GM19372 (cell line): ENCODE data around the gene SF3B2.
A peak's percentile ranks its signal among the peaks of the same experiment; 100 is the strongest.
"Not testable (repeated sequence)": the region's sequence is repeated elsewhere in the genome, so short reads cannot be mapped to it uniquely, and the experiment has no call there.

ENCODE experiments used
- ATAC-seq: cut with Tn5 transposase; IDR thresholded peaks from one replicate; pipeline ENCODE4 v1.9.1; 2021; ENCODE audit warnings: mild to moderate bottlenecking, low read depth, moderate library complexity; ENCODE audit not compliant: unreplicated experiment

SF3B2 gene, protein sequence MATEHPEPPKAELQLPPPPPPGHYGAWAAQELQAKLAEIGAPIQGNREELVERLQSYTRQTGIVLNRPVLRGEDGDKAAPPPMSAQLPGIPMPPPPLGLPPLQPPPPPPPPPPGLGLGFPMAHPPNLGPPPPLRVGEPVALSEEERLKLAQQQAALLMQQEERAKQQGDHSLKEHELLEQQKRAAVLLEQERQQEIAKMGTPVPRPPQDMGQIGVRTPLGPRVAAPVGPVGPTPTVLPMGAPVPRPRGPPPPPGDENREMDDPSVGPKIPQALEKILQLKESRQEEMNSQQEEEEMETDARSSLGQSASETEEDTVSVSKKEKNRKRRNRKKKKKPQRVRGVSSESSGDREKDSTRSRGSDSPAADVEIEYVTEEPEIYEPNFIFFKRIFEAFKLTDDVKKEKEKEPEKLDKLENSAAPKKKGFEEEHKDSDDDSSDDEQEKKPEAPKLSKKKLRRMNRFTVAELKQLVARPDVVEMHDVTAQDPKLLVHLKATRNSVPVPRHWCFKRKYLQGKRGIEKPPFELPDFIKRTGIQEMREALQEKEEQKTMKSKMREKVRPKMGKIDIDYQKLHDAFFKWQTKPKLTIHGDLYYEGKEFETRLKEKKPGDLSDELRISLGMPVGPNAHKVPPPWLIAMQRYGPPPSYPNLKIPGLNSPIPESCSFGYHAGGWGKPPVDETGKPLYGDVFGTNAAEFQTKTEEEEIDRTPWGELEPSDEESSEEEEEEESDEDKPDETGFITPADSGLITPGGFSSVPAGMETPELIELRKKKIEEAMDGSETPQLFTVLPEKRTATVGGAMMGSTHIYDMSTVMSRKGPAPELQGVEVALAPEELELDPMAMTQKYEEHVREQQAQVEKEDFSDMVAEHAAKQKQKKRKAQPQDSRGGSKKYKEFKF

DNA sequence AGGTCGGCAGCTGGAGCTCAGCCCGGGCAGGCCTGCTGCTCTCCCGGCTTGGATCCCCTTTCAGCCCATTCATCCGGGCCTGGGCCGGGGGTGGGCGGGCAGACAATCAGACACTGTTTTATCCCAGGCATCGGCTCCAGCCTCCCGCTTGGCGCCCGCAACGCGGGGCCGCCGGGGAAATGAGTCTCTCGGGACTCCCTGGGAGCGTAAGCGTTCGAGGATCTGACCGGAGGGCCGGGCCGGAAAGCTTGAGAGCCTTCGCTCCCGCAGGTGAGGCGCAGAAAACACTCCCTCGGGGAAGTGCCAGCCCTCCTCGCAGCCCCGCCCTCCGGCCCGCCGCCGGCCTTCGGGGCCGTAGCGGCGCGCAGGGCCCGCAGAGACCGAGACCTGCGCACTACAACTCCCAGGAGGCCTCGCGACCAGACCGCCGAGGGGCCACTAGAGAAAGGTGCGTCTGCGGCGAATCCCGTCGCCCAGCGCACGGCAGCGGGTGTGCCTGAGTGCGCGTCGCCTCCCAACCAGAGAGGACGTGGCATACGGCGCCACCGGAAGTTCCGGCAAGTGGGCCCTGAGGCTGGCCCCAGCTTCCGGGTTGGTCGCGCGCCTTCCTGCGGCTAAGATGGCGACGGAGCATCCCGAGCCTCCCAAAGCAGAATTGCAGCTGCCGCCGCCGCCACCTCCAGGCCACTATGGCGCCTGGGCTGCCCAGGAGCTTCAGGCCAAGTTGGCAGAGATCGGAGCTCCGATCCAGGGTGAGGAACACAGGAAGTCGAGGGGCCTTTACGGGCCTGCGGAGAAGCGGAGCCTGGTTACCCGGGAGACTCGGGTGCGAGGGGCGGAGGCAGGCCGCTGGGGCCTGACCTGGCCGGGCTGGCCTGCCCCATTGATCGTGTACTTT, at the start of gene SF3B2:
Gene SF3B2, plus strand, starts transcription at position 599 of the 898 bp plus-strand sequence. Its CDS starts 21 bp downstream, at position 620.
- ATAC-seq: peak; percentile 99

DNA sequence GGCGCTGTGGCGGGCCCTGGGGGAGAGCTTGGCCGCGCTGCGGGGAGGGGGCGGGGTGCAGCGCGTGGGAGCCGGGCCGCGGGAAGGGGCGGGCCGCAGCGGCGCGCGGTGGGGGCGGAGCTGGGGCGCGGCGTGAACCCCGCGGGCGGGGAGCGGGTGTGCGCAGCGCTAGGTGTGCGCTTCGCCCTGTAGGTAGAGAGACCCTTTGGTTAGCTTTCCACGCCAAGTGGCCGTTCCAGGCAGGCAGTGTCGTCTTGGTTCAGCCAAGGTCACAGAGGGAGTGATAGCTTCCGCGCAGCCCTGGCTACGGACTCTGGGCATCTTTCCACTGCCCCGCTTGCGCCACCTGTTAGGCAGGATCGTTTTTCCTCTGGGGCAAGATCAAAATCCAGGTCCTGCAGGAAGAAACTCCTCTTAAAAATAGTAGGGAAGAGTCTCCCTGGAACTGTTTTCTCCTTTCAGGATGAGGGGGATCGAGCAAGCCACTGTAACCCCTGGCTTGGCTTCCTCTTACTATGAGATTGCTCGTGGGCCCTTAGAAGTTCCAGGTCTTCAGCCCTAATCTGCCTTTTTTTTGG, 49.4 kb upstream of the SF3B2 start:
- peak; percentile 61 for ATAC-seq

DNA sequence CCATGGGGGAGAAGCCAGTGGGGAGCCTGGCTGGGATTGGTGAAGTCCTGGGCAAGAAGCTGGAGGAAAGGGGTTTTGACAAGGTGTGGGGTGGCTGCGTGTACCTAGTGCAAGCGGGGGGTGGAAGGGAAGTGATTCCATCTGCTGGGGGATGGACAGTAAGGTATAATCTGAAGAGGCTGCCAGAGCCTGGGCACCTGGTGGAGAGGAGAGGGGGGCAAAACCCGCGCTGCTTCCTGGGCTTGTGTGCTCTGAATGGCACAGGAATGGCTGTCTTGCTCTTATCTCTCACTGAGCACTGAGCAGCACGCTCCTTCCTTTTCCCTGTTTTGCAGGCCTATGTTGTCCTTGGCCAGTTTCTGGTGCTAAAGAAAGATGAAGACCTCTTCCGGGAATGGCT, 48.9 kb upstream of the SF3B2 start:
- no peak for ATAC-seq

DNA sequence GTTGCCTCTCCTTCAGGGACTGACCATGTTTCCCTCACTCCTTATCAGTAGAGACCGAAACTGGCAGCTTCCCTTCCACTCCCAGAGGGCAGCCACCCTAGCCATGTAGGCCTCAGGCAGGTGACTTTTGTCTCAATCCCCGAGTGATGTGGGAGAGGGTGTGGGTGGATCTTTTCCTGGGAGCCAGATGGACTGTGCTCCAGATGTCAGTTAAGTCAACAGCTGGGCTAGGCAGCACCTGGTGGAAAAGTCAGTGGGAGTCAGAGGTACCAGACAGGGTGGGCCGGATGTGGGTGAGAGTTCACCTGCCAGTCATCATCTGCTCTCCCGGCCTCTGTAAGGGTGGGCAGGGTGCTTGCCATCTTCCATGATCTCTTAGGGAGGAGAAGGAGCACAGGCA, 48.0 kb upstream of the SF3B2 start:
- ATAC-seq: no peak

DNA sequence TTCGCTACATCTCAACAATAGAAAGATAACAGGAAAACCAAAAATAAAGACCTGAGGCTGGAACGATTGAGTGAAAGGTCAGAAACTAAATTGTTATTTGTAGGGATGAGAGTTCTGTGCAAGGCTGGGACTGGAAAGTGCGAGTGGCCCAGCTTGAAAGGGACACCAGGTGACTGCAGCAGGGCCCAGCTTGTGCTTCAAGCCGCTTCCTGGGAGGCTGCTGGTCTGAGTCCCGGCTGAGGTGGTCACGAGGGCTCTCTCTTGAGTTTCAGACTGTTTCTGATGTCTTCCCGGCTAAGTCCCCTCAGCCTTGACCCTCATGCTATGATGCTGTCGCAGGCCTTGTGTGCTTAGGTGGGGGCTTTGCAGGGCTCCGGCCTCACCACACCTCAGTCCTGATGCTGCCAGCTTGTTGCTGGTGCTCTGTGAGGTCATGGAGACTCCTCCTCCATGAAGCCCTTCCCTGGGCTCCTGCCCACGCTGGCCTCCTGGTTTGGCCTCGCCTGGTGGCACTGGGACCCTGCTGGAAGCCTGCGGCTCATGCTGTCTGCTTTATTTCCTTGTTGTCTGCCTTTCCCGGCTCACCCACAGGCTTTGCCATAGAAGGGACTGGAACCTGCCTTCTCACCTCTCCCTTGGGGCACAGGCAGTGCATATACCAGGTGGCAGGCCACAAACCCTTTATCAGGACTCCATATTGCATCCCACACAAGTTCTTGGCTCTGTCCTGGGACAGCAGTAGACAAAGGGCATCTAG, 45.9 kb upstream of the SF3B2 start:
- ATAC-seq: no peak

DNA sequence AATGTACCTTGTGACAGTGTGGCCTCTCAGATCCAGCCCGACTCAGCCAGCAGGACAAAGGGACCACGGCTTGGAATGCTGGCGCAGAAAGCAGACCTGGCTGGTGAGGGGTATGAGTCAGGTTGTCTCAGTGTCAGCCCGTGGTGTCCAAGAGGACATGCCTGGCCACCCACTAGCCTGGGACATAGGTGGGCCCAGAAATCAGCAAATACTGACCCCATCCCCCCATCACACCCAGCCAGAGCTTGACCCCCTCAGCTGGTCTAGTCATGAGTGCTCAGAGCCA, 45.3 kb upstream of the SF3B2 start:
- ATAC-seq: no peak

DNA sequence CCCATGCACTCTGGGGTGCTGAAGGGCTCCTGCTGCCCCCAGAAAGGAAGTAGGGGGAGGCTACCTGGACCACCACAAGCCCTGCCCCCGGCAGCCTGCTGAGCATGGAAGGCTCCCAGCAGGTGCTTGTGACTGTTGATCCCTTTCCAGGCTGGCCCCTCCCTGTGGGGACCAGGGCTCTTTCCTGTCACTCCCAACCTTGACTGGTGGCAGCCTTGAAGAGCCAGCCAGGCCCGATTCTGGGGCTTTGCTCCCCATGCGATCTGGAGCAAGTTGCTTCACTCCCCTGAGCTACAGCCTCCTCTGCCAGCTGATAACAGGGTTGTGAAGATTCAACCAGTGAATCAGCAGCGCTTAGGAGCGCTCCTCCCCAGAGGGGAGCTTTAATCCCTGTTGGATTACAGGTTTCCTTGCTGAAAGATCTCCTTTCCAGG, 44.9 kb upstream of the SF3B2 start:
- no peak for ATAC-seq

DNA sequence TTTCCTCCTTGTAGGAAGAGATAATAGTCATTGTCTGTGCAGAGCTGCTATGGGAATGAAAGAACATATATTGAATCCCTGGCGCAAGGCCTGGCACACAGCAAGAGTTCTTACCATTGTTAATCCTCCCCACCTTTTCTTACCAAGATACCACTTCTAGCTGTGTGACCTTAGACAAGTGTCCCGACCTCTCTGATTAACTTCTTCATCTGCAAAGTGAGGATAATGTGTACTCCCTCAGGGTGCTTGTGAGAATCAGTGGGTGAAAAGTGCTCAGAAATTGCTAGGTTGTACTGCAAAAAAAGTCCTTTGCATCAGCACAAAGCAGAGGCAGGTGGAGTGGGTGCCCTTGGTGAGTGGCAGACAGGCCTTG, 44.1 kb upstream of the SF3B2 start:
- no peak for ATAC-seq

DNA sequence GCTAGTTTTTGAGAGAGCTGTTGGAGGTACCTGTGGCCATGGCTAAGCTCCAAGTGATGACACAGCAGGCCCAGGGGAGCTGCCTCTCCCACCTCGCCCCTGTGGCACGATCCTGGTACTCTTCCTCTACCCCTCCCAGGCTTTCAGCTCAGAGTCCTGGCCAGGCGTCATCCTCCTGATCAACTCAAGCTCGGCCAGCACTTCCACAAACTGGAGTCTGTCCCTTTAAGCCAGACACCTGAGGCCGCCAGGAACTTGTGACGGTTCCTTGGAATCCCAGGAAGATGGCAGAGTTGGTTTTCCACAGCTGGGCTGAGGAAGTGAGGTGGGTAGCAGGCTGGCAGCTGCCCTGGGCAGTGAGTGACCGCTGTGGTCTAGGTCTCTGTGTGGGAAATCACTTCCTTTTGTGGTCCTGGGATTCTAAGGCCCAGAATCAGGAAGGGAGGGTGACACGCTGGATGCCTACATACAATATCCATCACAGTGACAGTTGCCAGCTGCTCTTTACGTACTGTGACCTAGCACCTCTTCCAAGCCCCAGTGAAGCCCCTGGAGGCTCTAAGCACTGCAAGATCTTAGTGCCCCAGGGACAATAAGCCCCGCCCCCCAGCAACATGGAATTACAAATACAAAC, 43.6 kb upstream of the SF3B2 start:
- ATAC-seq: no peak

DNA sequence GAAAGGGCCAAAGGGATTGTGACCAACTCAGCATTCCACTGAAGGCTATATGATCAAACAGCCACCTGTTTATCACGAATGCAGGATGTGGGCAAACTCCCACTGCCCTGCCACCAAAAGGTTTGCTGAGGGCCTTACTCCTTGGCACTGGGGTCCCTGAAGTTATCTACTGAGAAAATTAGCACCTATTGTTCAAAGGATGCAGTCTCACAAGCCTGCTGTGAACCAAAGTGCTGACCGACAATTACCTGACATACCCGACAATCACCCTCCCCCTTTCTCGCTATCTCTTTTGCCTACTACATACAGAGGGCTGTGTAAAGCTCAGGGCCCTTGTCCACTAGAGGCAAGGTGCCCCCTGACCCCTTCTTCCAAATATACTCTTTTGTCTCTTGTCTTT, 42.1 kb upstream of the SF3B2 start:
- ATAC-seq: not testable (repeated sequence)

DNA sequence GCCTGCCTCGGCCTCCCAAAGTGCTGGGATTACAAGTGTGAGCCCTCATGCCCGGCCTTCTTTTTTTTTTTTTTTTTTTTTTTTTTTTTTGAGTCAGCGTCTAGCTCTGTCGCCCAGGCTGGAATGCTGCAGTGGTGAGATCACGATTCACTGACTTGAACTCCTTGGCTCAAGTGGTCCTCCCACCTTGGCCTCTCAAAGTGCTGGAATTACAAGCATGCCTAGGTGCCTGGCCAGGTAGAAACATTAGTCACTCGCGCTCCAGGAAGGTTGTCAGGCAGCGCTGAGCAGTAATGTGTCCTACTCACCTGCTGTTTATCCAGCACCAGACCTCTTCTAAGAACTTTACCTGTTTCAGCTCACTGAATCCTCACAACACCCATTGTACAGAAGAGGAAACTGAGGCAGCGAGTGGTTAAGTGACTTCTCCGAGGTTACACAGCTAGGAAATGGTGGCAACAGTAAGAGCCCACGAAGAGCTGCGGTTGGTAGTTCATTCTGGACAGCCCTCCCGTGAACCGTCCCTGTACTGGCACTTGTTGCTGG, 40.9 kb upstream of the SF3B2 start:
- ATAC-seq: no peak

DNA sequence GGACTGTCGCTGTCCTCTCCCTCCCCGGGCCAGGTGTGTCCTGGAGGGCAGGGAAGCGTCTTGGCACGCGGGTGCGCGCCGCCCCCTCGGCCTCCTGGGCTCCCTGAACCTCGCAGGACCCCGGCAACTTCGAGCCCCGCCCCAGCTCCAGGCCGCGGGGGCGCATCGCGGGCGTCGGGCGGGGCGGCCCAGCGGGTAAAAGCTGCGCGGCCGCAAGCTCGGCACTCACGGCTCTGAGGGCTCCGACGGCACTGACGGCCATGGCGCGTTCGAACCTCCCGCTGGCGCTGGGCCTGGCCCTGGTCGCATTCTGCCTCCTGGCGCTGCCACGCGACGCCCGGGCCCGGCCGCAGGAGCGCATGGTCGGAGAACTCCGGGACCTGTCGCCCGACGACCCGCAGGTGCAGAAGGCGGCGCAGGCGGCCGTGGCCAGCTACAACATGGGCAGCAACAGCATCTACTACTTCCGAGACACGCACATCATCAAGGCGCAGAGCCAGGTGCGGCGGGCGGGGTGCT, 40.3 kb upstream of the SF3B2 start, which contains the start of gene CST6:
Gene CST6, plus strand, starts transcription at position 224 of the 519 bp plus-strand sequence. Its CDS starts 37 bp downstream, at position 261.
- no peak for ATAC-seq

DNA sequence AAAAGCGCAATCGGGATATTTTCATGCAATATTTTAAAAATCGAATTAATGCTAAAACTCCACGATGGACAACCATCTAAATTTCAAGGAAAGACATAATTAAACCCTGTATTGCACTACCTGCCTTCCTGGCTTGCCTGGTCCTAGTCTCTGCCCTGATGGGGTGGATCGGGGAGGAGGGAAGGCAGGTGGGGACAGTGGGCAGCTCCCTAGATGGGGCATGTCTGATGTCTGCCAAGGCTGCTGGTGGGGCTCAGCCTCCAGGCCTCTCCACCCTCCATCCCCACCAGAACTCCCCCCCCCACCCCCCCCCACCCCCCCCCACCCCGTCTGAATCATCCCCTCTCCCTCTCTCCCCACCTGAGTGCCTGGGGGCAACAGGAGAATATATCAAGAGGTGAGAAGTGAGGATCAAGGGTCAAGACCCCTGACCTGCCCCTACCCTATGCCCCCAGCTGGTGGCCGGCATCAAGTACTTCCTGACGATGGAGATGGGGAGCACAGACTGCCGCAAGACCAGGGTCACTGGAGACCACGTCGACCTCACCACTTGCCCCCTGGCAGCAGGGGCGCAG, 39.7 kb upstream of the SF3B2 start:
- no peak for ATAC-seq

DNA sequence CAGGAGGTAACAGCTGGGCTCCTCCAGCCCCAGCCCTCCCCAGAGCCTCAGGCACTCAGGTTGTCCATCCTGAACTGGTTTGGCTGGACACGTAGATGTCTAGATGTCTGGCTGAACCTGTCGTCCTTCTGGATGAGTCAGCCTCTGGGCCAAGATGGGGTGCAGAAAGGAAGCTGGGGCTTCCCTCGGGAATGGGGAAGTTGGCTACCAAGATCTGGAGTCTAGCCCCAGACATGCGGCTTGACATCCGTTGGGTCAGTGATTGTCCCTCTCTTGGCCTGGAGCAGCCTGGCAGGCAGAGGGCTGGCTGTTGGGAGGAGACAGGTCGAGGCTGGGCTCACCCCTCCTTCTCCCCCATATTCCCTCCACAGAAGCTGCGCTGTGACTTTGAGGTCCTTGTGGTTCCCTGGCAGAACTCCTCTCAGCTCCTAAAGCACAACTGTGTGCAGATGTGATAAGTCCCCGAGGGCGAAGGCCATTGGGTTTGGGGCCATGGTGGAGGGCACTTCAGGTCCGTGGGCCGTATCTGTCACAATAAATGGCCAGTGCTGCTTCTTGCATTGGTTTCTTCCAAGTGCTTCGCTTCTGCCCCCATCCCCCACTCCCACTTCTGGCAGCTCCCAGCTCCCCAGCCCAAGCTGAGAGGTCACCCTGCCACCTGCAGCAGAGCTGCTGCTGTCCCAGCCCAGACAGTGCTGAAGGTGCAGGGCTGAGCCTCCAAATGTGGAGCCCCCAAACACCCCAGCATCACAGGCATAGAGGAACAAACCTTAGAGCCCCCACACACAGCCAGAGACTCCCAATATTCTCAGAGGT, 39.0 kb upstream of the SF3B2 start:
- no peak for ATAC-seq

DNA sequence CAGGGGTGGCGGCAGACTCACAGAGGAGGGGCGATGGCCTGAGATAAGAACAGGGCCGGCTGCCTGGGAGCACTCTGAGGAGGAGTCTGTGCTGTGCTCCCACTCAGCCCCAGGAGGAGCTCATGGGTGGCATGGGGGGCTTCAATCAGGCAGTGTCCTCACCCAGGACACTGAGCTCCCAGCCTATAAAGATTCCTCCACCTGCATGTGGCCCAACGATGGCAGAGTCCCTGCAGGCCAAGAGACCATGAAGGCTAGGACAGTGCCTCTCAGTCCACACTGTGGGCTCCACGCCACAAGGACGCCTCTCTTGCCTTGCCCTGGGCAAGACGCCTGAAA, 38.4 kb upstream of the SF3B2 start:
- no peak for ATAC-seq

DNA sequence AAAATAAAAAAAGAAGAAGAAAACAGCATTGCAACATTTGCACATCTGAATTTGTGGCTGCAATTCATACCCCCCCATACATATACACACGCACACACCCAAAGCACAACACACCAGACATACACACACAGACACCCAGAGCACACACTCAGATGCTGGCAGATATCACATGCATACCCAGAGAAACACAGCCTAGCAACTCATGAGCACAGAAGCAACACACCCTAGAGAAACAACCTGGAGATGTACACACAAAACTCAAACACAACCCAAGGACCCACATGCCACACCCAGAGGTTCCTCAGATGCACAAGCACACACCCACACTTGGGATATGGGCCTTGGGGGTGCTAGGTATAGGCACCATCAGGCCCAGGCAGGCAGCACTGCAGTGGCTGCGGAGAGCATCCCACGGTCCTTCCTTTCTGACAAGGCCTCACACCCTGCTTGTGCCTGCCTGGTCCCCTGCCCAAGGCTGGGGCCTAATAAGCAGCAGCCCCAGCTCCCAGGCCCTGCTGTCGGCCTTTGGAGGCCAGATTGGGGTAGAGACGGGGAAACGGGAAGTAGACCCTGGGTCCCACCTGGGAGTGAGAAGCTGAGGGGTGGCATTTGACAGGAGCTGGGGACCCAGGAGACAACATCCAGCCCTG, 37.2 kb upstream of the SF3B2 start:
- no peak for ATAC-seq

DNA sequence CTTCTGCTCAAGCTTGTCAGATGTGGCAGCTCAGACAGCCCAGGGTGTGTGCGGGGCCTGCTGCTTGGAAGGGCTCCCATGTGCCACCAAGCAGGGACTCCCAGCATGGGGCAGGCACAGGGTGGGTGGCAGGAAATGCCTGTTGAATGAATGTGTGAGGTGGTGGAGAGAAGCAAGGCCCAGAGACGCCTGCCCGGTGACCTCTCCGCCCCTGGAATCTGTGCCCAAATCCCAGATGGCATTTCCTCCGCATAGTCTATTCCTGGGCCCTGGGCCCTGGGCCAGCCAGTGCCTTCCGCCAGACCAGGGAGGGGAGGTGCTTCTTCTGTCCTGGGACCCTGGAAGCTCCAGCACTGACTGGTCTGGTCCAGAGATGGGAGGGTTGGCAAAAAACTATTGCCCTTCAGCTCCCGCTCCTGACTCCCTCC, 36.7 kb upstream of the SF3B2 start:
- no peak for ATAC-seq
